Loucy (cell line): ENCODE data around the gene MAST4.

Source experiments
- CTCF ChIP-seq: fragments of 200-600 bp; sonication (generic); conservative IDR thresholded peaks from 2 replicates; pipeline ENCODE4 v1.5.1; 2014; ENCODE audit warnings: mild to moderate bottlenecking, antibody characterized with exemption, low read length
- EZH2phosphoT487 ChIP-seq: fragments of 200-600 bp; IDR thresholded peaks from 2 replicates; pipeline ENCODE4 v1.6.1; 2018; ENCODE audit warnings: antibody characterized with exemption, mild to moderate bottlenecking, moderate library complexity, borderline replicate concordance

GRCh38 chr5:67059744-67060490, 463.7 kb downstream of the MAST4 start:
- TF ChIP-seq CTCF (no peak), EZH2phosphoT487 (no peak)
